Hepatocyte (in vitro differentiated cells): ENCODE data around the gene ZFTA.

ENCODE experiments used
- EZH2 ChIP-seq: fragments of 200-600 bp; sonication (generic); IDR thresholded peaks from 2 replicates; pipeline ENCODE4 v1.6.1; 2016; ENCODE audit warnings: antibody characterized with exemption, mild to moderate bottlenecking, borderline replicate concordance
- EZH2phosphoT487 ChIP-seq: fragments of 200-600 bp; sonication (generic); IDR thresholded peaks from one replicate; pipeline ENCODE4 v1.6.1; 2018; ENCODE audit warnings: antibody characterized with exemption, mild to moderate bottlenecking, low read depth, moderate library complexity; ENCODE audit not compliant: unreplicated experiment, severe bottlenecking
- TF ChIP-seq, protein P1 (sequence below): fragments of 200-600 bp; sonication (generic); IDR thresholded peaks from 2 replicates; pipeline ENCODE4 v1.5.1; 2016; ENCODE audit warnings: antibody characterized with exemption, mild to moderate bottlenecking; ENCODE audit not compliant: poor library complexity

DNA sequence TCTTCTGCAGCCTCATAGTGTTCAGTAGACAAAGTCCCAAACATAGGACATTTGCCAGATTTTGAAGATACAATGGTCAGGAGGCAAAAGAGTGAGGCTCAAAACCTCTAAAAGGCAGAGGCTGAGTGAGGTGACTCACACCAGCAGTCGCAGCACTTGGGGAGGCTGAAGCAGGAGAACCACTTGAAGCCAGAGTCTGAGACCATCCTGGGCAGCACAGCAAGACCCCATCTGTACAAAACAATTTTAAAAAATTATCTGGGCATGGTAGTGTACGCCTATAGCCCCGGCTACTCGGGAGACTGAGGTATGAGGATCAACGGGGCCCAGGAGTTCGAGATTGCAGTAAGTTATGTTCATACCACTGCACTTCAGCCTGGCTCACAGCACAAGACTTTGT is 14.2 kb upstream of the ZFTA start:
- TF ChIP-seq, protein P1, sequence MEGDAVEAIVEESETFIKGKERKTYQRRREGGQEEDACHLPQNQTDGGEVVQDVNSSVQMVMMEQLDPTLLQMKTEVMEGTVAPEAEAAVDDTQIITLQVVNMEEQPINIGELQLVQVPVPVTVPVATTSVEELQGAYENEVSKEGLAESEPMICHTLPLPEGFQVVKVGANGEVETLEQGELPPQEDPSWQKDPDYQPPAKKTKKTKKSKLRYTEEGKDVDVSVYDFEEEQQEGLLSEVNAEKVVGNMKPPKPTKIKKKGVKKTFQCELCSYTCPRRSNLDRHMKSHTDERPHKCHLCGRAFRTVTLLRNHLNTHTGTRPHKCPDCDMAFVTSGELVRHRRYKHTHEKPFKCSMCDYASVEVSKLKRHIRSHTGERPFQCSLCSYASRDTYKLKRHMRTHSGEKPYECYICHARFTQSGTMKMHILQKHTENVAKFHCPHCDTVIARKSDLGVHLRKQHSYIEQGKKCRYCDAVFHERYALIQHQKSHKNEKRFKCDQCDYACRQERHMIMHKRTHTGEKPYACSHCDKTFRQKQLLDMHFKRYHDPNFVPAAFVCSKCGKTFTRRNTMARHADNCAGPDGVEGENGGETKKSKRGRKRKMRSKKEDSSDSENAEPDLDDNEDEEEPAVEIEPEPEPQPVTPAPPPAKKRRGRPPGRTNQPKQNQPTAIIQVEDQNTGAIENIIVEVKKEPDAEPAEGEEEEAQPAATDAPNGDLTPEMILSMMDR = no peak
- TF ChIP-seq EZH2 = no peak
- no peak for TF ChIP-seq EZH2phosphoT487
